NCI-H146 (cell line): ENCODE results near the gene XCL2.
"Not testable (repeated sequence)": the region's sequence is repeated elsewhere in the genome, so short reads cannot be mapped to it uniquely, and the experiment has no call there.

Source experiments
- DNase-seq: peaks from one replicate; lab custom pipeline; 2025; lab: John Stamatoyannopoulos, UW

Gene XCL2

GRCh38 chr1:168556647-168557046, 12.8 kb upstream of the XCL2 start:
- DNase-seq = no peak

- DNase-seq = peak; percentile 34
These were observed 11.8 kb upstream of the XCL2 start for GRCh38 chr1:168555508-168556046.

GRCh38 chr1:168554603-168555483, 11.0 kb upstream of the XCL2 start:
- no peak for DNase-seq

GRCh38 chr1:168553680-168554553, 10.1 kb upstream of the XCL2 start:
- DNase-seq = no peak

GRCh38 chr1:168552961-168553360, 9.2 kb upstream of the XCL2 start:
- no peak for DNase-seq

GRCh38 chr1:168551688-168552087, 7.9 kb upstream of the XCL2 start:
- no peak for DNase-seq

- no peak for DNase-seq
These were observed 7.2 kb upstream of the XCL2 start for GRCh38 chr1:168550971-168551370.

- not testable (repeated sequence) for DNase-seq
These were observed 2.7 kb upstream of the XCL2 start for GRCh38 chr1:168546553-168546895.

GRCh38 chr1:168545678-168546552, 2.1 kb upstream of the XCL2 start:
- not testable (repeated sequence) for DNase-seq

GRCh38 chr1:168542978-168543377, 819 bp downstream of the XCL2 start:
- not testable (repeated sequence) for DNase-seq

GRCh38 chr1:168540798-168541197, 3.0 kb downstream of the XCL2 start:
- not testable (repeated sequence) for DNase-seq

GRCh38 chr1:168535536-168535935, 8.3 kb downstream of the XCL2 start:
- DNase-seq = no peak

GRCh38 chr1:168531615-168532345, 12.0 kb downstream of the XCL2 start:
- no peak for DNase-seq

GRCh38 chr1:168529518-168529917, 14.3 kb downstream of the XCL2 start:
- DNase-seq = no peak

- DNase-seq = no peak
These were observed 22.3 kb downstream of the XCL2 start for GRCh38 chr1:168521401-168522000.

- no peak for DNase-seq
These were observed 23.0 kb downstream of the XCL2 start for GRCh38 chr1:168520832-168521231.

- DNase-seq = no peak
These were observed 23.6 kb downstream of the XCL2 start for GRCh38 chr1:168520052-168520751.

GRCh38 chr1:168518813-168519212, 25.0 kb downstream of the XCL2 start:
- DNase-seq = no peak

- no peak for DNase-seq
These were observed 25.6 kb downstream of the XCL2 start for GRCh38 chr1:168518201-168518689.

GRCh38 chr1:168514455-168514854, 29.3 kb downstream of the XCL2 start:
- no peak for DNase-seq
